ENCODE measurements around the gene EIF4EBP2.
A peak's percentile ranks its signal among the peaks of the same experiment; 100 is the strongest.

Gene EIF4EBP2

GRCh38 chr10:70404036-70404786 lies at the start of gene EIF4EBP2:
Gene EIF4EBP2 (plus strand): TSS chr10:70404145. CDS start chr10:70404402, 257 bp downstream.
- peak; percentile 79 for DNase-seq

- DNase-seq, result no peak
Observed at GRCh38 chr10:70354556-70354955, 49.4 kb upstream of the EIF4EBP2 start.

GRCh38 chr10:70355051-70356021 lies 48.6 kb upstream of the EIF4EBP2 start:
- DNase-seq, result no peak

- no peak for DNase-seq
Observed at GRCh38 chr10:70357565-70357964, 46.4 kb upstream of the EIF4EBP2 start.

GRCh38 chr10:70358446-70358845 lies 45.5 kb upstream of the EIF4EBP2 start:
- DNase-seq, result no peak

GRCh38 chr10:70359017-70359550 lies 44.9 kb upstream of the EIF4EBP2 start:
- DNase-seq, result no peak

- no peak for DNase-seq
Observed at GRCh38 chr10:70360215-70360614, 43.7 kb upstream of the EIF4EBP2 start.

- no peak for DNase-seq
Observed at GRCh38 chr10:70362328-70362727, 41.6 kb upstream of the EIF4EBP2 start.

- no peak for DNase-seq
Observed at GRCh38 chr10:70363292-70363691, 40.7 kb upstream of the EIF4EBP2 start.

GRCh38 chr10:70363971-70364771 lies 39.8 kb upstream of the EIF4EBP2 start:
- peak; percentile 68 for DNase-seq

- no peak for DNase-seq
Observed at GRCh38 chr10:70364772-70365091, 39.2 kb upstream of the EIF4EBP2 start.

GRCh38 chr10:70367195-70367796 lies 36.6 kb upstream of the EIF4EBP2 start:
- DNase-seq, result no peak

GRCh38 chr10:70368774-70369482 lies 35.0 kb upstream of the EIF4EBP2 start:
- no peak for DNase-seq

GRCh38 chr10:70369498-70370018 lies 34.4 kb upstream of the EIF4EBP2 start:
- DNase-seq, result no peak

- DNase-seq, result no peak
Observed at GRCh38 chr10:70370766-70371165, 33.2 kb upstream of the EIF4EBP2 start.

- no peak for DNase-seq
Observed at GRCh38 chr10:70371846-70372245, 32.1 kb upstream of the EIF4EBP2 start.

- no peak for DNase-seq
Observed at GRCh38 chr10:70374775-70375614, 28.9 kb upstream of the EIF4EBP2 start.

GRCh38 chr10:70376436-70377378 lies 27.2 kb upstream of the EIF4EBP2 start:
- DNase-seq, result no peak

GRCh38 chr10:70378122-70378521 lies 25.8 kb upstream of the EIF4EBP2 start:
- DNase-seq, result no peak

All from NCI-H2227 treated with DMSO at 0.1 percent for 48 hours (cell line).